SU-DHL-6 (cell line): ENCODE results near the gene DEPDC4.

Experiments
- CTCF ChIP-seq: fragments of 200-600 bp; sonication (generic); IDR thresholded peaks from one replicate; pipeline ENCODE4 v1.5.1; 2017; ENCODE audit warnings: antibody characterized with exemption, mild to moderate bottlenecking, low read length, moderate library complexity; ENCODE audit not compliant: insufficient read depth, poor library complexity, severe bottlenecking
- EZH2phosphoT487 ChIP-seq: fragments of 200-600 bp; sonication (generic), shearing (Covaris generic); conservative IDR thresholded peaks from 2 replicates; pipeline ENCODE4 v1.6.1; 2018; ENCODE audit warnings: mild to moderate bottlenecking, antibody characterized with exemption, low read length, moderate library complexity, mixed read lengths

- TF ChIP-seq CTCF = no peak
- no peak for TF ChIP-seq EZH2phosphoT487
Observed at GRCh38 chr12:100215209-100215608, 51.7 kb downstream of the DEPDC4 start.
